Measurements from ENCODE around the gene RGS14.

RGS14 gene

DNA sequence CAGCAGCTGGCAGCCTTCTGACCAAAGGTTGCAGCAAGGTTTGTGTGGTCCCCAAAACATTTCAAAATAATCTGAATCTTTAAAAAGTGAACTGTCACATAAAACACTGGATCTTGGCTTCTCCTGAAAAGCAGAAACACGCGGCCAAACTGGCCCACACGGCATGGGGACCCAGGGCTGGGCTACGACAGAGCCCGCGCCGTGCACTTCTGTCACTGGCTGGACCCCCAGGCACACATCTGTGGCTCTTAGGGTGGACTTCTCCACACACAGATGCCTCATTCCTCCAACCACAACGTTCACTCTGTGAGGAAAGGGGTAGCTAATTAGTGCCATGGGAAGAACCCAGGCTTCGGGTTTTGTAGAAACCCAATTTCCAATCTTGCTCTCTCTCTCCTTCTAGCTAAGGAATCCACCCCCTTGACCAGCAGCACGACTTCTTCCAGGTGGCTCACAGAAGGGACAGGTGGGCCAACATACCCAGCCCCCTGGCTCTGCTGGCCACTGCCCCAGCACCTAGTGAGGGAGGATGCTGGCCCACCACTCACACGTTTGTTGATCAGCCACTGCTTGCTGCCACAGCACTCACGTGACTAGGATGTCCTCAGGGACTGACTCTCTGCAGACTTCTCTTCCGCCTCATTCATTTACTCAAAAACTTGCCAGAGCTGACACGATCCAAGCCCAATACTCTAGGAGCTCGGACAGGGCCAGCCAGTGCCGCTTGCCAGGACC is 24.1 kb upstream of the RGS14 start:
- in situ Hi-C loops (cut with HindIII; ENCODE audit: low sequenced_read_pairs) = no loop called here
- H3K4me3 ChIP-seq (ENCODE audit: low read depth, low read length) = no peak overlapping the region
- no peak for DNase-seq (ENCODE audit: low read depth)
- TF ChIP-seq, protein P1, sequence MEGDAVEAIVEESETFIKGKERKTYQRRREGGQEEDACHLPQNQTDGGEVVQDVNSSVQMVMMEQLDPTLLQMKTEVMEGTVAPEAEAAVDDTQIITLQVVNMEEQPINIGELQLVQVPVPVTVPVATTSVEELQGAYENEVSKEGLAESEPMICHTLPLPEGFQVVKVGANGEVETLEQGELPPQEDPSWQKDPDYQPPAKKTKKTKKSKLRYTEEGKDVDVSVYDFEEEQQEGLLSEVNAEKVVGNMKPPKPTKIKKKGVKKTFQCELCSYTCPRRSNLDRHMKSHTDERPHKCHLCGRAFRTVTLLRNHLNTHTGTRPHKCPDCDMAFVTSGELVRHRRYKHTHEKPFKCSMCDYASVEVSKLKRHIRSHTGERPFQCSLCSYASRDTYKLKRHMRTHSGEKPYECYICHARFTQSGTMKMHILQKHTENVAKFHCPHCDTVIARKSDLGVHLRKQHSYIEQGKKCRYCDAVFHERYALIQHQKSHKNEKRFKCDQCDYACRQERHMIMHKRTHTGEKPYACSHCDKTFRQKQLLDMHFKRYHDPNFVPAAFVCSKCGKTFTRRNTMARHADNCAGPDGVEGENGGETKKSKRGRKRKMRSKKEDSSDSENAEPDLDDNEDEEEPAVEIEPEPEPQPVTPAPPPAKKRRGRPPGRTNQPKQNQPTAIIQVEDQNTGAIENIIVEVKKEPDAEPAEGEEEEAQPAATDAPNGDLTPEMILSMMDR (IDR thresholded peaks at IDR 0.05; ENCODE audit: low read depth, low read length, missing control alignments) = no peak

DNA sequence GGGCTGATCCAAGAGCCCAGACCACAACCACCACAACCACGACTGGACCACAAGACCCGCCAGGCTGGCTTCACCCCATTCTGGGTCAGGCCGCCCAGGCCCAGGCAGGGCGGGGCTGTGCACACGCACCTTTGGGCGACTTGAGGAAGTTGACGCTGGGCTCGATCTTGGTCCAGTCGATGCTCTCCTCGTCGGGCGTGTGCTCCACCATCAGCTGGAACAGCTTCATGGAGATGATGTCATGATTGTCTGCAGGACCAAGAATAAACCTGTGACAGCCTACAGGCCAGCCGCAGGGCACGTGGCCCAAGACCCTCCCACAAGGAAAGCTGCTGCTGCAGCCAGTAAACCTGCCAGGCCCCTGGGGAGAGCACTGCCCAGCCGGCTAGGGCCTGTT is 23.6 kb upstream of the RGS14 start:
- TF ChIP-seq, protein P1 (IDR thresholded peaks at IDR 0.05; ENCODE audit: low read depth, low read length, missing control alignments) = no peak
- no peak overlapping the region for H3K4me3 ChIP-seq (ENCODE audit: low read depth, low read length)
- in situ Hi-C loops (cut with HindIII; ENCODE audit: low sequenced_read_pairs) = no loop called here
- DNase-seq (ENCODE audit: low read depth) = no peak

DNA sequence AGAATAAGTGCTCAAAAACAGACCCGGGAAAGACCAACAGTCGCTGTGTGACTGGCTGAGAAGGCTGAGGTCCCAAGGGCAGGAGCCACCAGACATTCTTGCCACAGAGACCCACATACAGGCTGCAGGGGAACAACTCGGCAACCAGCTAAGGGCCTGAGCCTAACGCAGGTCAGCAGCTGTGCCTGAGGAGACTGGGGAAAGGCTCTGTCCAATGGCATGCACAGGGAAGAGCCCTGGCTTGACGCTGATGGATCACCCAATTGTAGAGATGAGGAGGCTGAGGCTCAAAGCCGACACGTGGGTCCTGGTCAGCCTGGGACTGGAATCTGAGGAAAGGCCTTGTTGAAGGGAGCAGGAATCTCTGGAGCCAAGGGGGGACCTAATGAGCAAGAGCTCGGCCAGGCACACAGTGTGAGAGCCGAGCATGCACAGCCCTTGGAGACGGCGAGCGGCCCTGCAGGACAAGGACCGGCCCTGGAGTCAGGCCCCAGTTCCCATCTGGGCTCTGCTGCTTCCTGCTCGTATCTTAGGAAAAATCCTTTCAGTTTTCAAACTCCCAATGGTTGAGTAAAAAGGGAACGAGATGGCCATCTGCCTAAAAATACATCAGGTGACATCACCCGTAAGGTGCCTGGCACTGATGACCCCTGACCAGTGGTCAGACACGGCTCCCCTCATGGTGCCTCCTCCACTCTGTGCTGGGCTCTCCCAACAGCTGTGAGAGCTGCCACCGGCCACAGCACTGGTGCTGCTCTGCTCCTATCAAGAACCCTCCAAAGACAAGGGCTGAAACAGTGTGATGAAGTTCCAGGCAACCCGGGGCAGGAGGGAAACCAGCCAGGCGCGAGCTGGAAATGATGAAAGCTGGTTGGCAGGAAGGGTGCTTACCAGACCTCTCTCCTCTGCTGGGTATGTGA is 22.7 kb upstream of the RGS14 start:
- in situ Hi-C loops (cut with HindIII; ENCODE audit: low sequenced_read_pairs) = no loop called here
- H3K4me3 ChIP-seq (ENCODE audit: low read depth, low read length) = no peak overlapping the region
- TF ChIP-seq, protein P1 (IDR thresholded peaks at IDR 0.05; ENCODE audit: low read depth, low read length, missing control alignments) = no peak

DNA sequence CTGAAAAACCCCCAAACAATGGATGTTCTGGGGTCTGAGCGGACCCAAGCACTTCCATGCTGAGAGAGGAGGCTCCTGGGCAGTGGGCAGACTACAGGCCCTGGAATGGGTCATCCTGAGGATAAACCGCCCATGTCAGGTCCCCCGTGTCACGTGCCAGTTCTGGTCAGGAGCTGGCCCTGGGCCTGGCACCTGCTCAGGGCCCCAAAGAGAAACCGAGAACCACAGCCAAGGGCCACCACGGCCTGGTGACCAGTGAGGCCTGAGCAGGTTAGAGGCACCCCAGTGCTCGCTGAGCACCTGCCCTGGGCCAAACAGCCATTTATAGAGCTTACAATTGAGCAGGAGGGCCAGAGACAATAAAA is 22.0 kb upstream of the RGS14 start:
- no peak overlapping the region for H3K4me3 ChIP-seq (ENCODE audit: low read depth, low read length)
- in situ Hi-C loops (cut with HindIII; ENCODE audit: low sequenced_read_pairs) = no loop called here
- TF ChIP-seq, protein P1 (IDR thresholded peaks at IDR 0.05; ENCODE audit: low read depth, low read length, missing control alignments) = no peak
- DNase-seq (ENCODE audit: low read depth) = no peak

More for the DNA sequence above, 22.7 kb upstream of the RGS14 start:
- DNase-seq (ENCODE audit: low read depth) = no peak

DNA sequence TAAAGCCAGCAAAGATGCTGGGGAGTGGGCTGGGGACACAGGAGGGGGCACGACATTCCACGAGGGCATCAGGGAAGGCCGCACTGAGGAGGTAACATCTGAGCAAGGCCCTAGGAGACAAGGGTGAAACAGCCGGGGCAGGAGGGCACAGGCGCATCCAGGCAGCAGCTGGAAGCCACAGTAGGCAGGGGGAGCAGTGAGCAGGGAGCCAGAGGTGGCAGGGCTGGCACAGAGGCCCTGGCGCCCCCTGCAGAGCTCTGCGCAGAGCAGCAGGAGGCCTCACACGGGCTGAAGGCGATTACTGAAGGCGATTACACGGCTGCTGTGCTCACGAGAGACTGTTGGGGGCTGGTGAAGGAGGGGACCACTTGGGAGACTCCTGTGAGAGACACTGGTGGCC is 21.6 kb upstream of the RGS14 start:
- in situ Hi-C loops (cut with HindIII; ENCODE audit: low sequenced_read_pairs) = no loop called here
- DNase-seq (ENCODE audit: low read depth) = no peak
- H3K4me3 ChIP-seq (ENCODE audit: low read depth, low read length) = no peak overlapping the region
- TF ChIP-seq, protein P1 (IDR thresholded peaks at IDR 0.05; ENCODE audit: low read depth, low read length, missing control alignments) = no peak

DNA sequence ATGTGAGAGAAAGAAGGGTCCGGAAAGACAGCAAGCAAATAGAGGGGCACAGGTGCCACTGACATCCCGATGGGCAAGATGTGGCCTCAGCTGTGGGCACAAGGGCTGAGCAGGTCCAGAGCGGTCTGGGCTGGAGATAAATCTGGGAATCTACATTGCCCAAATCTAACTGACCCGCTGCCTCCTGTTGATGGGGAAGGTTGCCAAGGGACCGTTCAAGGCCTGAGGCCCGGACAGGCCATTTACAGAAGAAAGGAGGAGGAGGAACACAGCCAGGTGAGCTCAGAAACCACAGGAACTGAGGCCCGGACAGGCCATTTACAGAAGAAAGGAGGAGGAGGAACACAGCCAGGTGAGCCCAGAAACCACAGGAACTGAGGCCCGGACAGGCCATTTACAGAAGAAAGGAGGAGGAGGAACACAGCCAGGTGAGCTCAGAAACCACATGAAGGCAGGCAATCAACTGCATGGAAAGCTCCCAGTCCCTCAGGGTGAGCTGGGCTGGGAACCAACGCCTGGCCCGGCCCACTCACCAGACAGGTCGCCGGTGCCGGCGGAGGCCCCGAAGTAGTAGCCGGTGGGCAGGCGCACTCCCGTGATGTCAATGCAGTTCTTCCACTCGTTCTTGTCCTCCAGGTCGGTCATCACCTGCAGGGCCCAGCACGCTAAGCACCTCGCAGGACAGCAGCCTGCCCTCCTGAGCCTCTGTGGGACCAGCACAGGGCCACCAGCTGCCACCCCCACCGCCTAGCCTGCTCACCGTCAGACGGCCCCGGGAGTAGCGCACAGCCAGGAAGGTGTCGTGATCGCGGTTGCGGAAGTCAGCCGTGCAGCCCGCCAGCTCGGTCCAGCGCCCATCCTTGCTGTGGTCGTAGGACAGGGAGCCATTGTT is 20.9 kb upstream of the RGS14 start:
- in situ Hi-C loops (cut with HindIII; ENCODE audit: low sequenced_read_pairs) = no loop called here
- H3K4me3 ChIP-seq (ENCODE audit: low read depth, low read length) = no peak overlapping the region
- no peak for DNase-seq (ENCODE audit: low read depth)
- TF ChIP-seq, protein P1 (IDR thresholded peaks at IDR 0.05; ENCODE audit: low read depth, low read length, missing control alignments) = no peak
